Muscle of arm (tissue), 14 donors: ENCODE results near the gene MXRA5. TPM values are rescaled to one million over a fixed set of nuclear protein-coding genes. Genes with fewer than 3 reads are reported as not detected.
A peak's percentile ranks its signal among the peaks of the same experiment; 100 is the strongest.
"Not testable (repeated sequence)": the region's sequence is repeated elsewhere in the genome, so short reads cannot be mapped to it uniquely, and the experiment has no call there.

Source experiments
- DNase-seq: peaks from one replicate; pipeline ENCODE4 v3.0.0-alpha.2; 2013
- long read RNA-seq, 11 donors: transcript quantifications; one replicate each; lab custom pipeline, GENCODE V29; 2026
- polyA plus RNA-seq, 12 donors: library from polyadenylated mRNA; unstranded; fragments of 120-200 nt; gene quantifications; one replicate each; pipeline ENCODE4 v1.2.1, GENCODE V29; 2013; ENCODE audit not compliant: insufficient read length in 12 of 12

Gene MXRA5, protein sequence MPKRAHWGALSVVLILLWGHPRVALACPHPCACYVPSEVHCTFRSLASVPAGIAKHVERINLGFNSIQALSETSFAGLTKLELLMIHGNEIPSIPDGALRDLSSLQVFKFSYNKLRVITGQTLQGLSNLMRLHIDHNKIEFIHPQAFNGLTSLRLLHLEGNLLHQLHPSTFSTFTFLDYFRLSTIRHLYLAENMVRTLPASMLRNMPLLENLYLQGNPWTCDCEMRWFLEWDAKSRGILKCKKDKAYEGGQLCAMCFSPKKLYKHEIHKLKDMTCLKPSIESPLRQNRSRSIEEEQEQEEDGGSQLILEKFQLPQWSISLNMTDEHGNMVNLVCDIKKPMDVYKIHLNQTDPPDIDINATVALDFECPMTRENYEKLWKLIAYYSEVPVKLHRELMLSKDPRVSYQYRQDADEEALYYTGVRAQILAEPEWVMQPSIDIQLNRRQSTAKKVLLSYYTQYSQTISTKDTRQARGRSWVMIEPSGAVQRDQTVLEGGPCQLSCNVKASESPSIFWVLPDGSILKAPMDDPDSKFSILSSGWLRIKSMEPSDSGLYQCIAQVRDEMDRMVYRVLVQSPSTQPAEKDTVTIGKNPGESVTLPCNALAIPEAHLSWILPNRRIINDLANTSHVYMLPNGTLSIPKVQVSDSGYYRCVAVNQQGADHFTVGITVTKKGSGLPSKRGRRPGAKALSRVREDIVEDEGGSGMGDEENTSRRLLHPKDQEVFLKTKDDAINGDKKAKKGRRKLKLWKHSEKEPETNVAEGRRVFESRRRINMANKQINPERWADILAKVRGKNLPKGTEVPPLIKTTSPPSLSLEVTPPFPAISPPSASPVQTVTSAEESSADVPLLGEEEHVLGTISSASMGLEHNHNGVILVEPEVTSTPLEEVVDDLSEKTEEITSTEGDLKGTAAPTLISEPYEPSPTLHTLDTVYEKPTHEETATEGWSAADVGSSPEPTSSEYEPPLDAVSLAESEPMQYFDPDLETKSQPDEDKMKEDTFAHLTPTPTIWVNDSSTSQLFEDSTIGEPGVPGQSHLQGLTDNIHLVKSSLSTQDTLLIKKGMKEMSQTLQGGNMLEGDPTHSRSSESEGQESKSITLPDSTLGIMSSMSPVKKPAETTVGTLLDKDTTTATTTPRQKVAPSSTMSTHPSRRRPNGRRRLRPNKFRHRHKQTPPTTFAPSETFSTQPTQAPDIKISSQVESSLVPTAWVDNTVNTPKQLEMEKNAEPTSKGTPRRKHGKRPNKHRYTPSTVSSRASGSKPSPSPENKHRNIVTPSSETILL (N-terminal part only)
- polyA plus RNA-seq = 100 to 1,000 TPM in 3 of 12 donors, 10 to 100 TPM in 8, not detected in 1; 59.1 to 150 (median 79.5) TPM
- long read RNA-seq, donor 1 = 0 reads
- long read RNA-seq, donor 2, partial matches to known transcripts = 54 of 54 reads
- long read RNA-seq, donor 2, other reads (novel, unspliced or antisense) = 0 of 54 reads
- long read RNA-seq, donor 3, partial matches to known transcripts = 15 of 15 reads
- long read RNA-seq, donor 3, other reads (novel, unspliced or antisense) = 0 of 15 reads
- long read RNA-seq, donor 4, partial matches to known transcripts = 18 of 18 reads
- long read RNA-seq, donor 4, other reads (novel, unspliced or antisense) = 0 of 18 reads
- long read RNA-seq, donor 5, partial matches to known transcripts = 41 of 41 reads
- long read RNA-seq, donor 5, other reads (novel, unspliced or antisense) = 0 of 41 reads
- long read RNA-seq, donor 6, partial matches to known transcripts = 33 of 33 reads
- long read RNA-seq, donor 6, other reads (novel, unspliced or antisense) = 0 of 33 reads
- long read RNA-seq, donor 7, partial matches to known transcripts = 10 of 10 reads
- long read RNA-seq, donor 7, other reads (novel, unspliced or antisense) = 0 of 10 reads
- long read RNA-seq, donor 8, partial matches to known transcripts = 28 of 28 reads
- long read RNA-seq, donor 8, other reads (novel, unspliced or antisense) = 0 of 28 reads
- long read RNA-seq, donor 9, partial matches to known transcripts = 14 of 14 reads
- long read RNA-seq, donor 9, other reads (novel, unspliced or antisense) = 0 of 14 reads
- long read RNA-seq, donor 10, partial matches to known transcripts = 12 of 12 reads
- long read RNA-seq, donor 10, other reads (novel, unspliced or antisense) = 0 of 12 reads
- long read RNA-seq, donor 11, partial matches to known transcripts = 78 of 78 reads
- long read RNA-seq, donor 11, other reads (novel, unspliced or antisense) = 0 of 78 reads

DNA sequence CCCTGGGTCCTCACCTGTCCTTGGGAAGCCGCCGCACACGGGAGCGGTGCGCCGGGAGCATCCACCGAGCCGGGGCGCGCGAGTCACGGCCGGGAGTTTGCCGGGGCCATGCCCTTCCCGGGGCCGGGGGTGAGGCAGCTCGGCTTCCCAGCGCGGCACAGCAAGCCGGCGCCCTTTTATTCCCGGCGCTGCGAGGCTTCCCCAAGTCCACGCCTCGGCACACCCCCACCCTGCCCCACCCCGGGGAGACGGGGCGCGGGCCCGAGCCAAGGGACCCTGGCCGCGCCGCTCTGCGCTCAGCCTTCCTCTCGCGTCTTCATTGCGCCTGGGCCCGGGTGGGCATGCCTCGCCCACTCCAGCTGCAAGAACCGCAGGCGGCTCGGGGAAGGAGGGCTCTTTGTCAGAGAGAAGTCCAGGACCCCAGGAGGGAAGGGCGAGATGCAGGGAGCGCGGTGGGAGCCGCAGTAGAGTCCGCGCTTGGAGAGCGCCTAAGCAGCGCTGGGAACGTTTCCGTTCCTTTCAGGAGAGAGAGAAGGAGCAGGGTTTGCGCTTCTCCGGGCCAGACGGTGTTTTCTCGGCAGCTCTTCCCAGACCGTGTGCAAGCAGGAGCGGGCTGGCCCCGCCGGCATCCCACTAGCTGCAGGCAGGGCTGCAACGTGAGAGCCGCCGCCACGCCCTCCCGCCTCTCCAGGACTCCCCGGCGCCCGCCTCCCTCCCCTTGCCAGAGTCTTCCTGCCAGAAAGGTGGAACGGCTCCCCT lies at the start of gene MXRA5:
Gene MXRA5 (minus strand): TSS at position 152 of the 759 bp plus-strand sequence. CDS start 2,819 bp downstream, outside the sequence.
- no peak for DNase-seq

DNA sequence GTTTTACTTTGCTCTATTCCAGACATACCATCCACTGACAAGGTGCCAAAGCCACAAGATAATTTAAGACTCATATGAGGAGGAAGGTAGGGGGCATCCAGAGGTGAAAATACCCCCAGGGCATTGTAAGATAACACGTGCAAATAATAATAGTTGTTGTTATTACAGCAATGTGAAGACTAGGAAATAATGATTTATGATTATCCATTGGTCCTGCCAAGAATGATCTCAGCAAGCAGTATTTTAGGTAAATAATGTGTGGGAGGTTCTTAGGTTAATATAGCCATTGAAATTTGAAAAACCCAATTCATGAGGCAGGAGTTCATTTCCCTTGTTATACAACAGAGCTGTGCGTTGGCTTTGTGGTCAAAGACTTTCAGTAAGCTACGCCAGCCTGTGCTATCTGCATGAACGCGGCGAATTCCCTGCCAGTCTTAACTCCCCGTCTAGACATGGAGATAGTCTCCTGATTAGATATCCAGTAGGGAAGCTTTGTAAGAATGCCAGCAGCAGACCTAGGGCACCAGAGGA lies 47.2 kb upstream of the MXRA5 start:
- peak; percentile 79 for DNase-seq

GRCh38 chrX:3393178-3393577 lies 46.7 kb upstream of the MXRA5 start:
- DNase-seq = no peak

GRCh38 chrX:3388457-3388856 lies 42.0 kb upstream of the MXRA5 start:
- no peak for DNase-seq

DNA sequence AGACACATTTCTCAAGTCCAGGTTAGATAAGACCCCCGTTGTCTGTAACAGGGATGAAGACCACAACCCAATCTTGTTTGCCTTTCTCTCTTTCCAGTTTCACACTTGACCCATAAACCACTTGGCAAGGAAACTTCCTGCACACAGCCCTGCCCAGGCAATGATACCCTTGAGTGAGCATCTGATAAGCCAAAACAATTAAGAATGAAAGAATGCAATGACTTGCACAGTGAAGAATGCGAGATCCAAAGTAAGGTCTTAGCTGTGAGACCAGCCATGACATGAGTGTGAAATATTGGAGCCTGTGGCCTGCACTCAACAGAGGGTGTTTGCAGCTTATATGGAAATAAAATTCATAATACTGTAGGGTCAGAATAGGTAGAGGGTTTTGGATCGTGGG lies 37.9 kb upstream of the MXRA5 start:
- DNase-seq = no peak

GRCh38 chrX:3380603-3381002 lies 34.2 kb upstream of the MXRA5 start:
- no peak for DNase-seq

- DNase-seq = no peak
Observed at GRCh38 chrX:3379111-3379510, 32.7 kb upstream of the MXRA5 start.

DNA sequence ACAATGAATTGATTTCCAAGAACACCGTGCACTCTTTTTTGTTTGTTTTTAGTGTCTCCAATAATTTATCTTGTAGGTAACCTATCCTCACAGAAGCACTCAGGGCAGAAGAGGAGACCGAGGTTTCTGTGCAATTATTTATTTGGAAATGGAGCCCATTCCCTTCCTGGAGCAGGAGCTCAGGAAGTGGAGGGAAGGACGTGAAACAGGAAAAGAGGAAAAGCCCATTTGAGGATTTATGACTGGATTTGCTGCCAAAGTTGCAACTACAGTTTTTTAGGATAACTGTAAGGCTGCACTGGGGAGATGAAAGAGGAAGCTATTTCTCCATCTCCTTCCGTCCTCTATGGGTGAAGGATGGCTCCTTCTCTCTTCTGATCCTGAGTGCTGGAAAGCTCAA lies 31.7 kb upstream of the MXRA5 start:
- DNase-seq = peak; percentile 48

- DNase-seq = no peak
Observed at GRCh38 chrX:3377560-3377959, 31.1 kb upstream of the MXRA5 start.

DNA sequence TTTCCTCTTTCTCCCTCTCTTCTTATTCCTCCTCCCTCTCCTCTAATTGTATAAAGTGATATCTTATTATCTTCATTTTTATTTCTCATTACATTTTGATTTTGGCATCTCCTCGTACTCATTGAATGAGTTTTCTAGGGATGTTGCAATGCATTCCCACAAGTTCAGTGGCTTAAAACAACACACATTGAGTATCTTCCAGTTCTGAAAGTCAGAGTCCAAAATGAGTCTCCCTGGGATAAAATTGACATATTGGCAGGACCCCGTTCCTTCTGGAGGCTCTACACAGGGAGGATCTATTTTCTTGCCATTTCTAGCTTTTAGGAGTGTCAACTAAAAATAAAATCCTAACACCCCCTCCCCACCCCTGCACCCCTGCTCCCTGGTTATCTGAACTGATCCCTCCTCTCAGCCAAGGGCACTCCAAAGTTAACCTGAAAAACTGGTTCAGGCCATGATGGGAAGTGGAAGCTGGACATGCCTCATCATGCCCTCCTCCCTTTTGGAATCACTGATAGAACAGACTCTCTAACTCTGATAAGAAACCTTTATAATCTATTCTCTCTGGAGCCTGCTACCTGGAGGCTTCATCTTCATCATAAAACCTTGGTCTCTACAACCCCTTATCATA lies 29.5 kb upstream of the MXRA5 start:
- DNase-seq = peak; percentile 62

DNA sequence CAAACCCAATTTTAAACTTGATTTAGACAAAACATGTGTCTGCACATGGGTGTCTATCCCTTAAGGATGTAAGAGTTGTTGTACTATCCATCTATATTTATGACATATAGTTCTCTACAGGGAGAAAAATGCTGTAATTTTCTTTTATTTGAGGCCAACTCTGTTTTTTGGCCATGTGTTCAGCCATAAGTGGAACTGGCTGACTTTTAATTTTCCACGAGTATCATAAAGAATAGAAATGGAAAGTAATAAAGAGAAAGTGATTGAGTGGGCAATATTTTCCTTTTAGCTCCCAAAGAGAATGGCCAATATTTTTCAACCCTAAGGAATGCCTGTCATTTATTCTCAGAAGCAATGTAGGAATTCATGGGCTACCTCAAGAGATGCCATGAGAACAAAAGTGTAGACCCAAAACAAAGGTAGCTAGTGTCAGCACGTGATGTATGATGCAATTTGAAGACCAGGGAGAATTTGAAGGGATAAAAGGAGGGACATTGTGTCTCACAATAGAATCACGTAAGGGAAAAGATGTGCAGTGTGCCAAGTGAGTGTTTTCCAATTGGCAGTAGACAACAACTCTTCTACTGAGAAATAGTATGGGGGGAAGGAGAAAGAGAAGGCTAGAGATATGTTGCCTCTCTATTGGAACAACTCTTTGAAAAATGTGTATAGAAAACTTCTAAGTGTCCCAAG lies 27.8 kb upstream of the MXRA5 start:
- peak; percentile 31 for DNase-seq

- no peak for DNase-seq
Observed at GRCh38 chrX:3371163-3371562, 24.7 kb upstream of the MXRA5 start.

DNA sequence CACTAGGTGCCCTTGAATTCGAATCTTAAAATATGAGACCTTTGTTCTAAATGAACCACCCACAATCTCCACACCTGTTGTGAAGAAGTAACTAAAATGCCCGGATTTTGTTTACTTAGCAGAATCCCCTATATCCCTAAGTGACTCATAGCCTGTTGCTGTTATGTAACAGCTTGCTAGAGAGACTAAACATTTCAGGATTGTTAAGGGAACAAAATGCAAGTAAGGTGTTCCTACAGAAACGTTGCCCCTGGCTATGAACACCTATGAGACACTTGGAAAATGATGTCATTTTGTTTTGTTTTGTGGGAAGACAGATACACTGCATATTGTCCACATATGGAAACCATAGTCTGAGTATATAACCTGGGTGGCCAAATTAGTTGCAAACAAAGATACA lies 24.2 kb upstream of the MXRA5 start:
- DNase-seq = no peak

DNA sequence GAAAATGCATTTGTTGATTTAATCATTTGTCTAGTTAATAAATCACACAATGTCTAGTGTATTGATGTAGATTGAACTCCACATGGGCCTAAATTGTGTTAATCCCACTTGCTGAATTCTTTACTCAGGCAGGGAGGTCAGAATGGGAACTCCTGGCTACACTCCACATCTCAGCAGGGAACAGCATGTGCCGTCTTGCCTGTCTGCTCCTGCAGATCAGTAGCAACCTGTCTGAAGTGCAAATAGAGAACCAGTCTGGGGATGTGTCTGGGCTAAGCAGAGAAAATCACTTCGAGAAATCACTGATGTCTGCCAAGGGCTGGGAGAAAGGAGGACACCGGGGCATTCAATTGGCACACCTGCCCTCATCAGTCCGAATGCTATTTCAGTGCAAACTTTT lies 16.5 kb upstream of the MXRA5 start:
- no peak for DNase-seq

DNA sequence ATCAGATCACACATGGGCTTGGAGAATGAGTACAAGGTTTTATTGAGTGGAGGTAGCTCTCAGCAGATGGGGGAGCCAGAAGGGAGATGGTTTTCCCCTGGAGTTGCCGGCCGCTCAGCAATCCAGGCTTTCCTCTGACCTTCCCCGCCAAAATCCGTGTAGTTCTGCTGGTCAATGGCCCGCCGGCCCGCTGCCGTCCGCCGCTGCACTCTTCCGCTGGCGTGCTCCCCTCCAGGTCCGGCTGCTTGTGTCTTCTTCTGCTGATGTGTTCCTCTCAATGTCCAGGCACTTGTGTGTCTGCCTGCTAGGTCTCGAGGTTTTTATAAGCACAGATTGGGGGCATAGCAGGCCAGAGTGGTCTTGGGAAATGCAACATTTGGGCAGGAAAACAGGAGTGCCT lies 14.4 kb upstream of the MXRA5 start:
- DNase-seq = no peak

- DNase-seq = not testable (repeated sequence)
Observed at GRCh38 chrX:3352741-3353140, 6.3 kb upstream of the MXRA5 start.

GRCh38 chrX:3351276-3351675 lies 4.8 kb upstream of the MXRA5 start:
- DNase-seq = no peak

DNA sequence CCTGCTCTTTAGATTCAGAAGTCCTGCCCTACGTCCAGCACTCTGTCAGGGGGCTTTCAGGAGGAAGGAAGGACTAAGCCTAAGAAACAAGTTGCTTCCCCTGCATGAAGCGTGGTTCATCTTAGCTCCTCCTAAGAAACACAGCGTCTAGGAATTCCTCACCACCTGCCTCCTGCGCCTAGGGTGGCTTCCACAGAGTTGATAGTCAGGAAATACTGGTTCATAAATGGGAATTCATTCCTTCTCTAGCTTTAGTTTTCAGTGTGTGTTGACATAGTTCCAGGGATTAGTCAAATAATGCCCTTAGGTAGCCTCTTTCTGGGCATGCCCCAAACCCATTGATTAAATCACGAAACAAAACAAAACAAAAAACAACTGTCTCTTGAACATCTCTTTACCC lies 1.7 kb upstream of the MXRA5 start:
- DNase-seq = no peak
